ENCODE measurements around the gene THBS2.

The THBS2 gene

DNA sequence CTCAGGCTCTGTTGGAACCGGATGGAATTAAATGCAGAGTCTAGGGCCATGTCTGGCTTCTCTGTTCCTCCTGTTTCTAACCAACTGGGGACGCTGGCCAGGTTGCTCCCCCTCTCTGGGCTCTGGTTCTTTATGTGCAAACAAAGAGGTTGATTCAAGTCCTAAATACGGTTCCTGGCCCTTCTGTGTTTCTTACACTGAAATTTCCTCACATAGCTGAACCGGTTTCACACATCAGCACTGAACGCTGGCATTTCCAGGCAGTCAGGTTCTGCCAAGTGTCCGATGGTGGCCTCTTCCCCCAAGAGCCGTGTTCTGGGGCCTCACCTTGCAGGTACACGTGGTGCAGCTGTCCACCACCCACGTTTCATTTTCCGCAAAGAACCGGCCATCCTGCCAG, 13.5 kb downstream of the THBS2 start:
- H2AFZ ChIP-seq (ENCODE audit: low read depth): no peak overlapping the region
- H3K4me2 ChIP-seq: no peak overlapping the region
- no peaks in the 10 kb centered on the region for H3K79me2 ChIP-seq (ENCODE audit: insufficient read depth, low read depth)
- no peak overlapping the region for H3K27ac ChIP-seq
- H4K20me1 ChIP-seq (ENCODE audit: insufficient read depth): no peaks in the 10 kb centered on the region
- no peak overlapping the region for H3K9ac ChIP-seq
- no peak for TF ChIP-seq CTCF (conservative IDR thresholded peaks at IDR 0.05; ENCODE audit: low read depth, low read length)
- H3K27me3 ChIP-seq (ENCODE audit: insufficient read depth, low read depth): no peaks in the 10 kb centered on the region
- H3K4me3 ChIP-seq (IDR thresholded peaks at IDR 0.05; ENCODE audit: insufficient read depth, low read depth, low read length): no peak overlapping the region
- no peaks in the 10 kb centered on the region for H3K4me1 ChIP-seq (ENCODE audit: low read depth, poor library complexity, severe bottlenecking)
- H3K36me3 ChIP-seq (ENCODE audit: insufficient read depth): no peaks in the 10 kb centered on the region

- Histone ChIP-seq H3K4me3 (IDR thresholded peaks at IDR 0.05; ENCODE audit: insufficient read depth, low read depth, low read length) (no peak overlapping the region), H3K27me3 (ENCODE audit: insufficient read depth, low read depth) (no peaks in the 10 kb centered on the region), H3K4me1 (ENCODE audit: low read depth, poor library complexity, severe bottlenecking) (no peaks in the 10 kb centered on the region), H4K20me1 (ENCODE audit: insufficient read depth) (no peaks in the 10 kb centered on the region), H2AFZ (ENCODE audit: low read depth) (no peak overlapping the region), H3K9ac (no peak overlapping the region), H3K36me3 (ENCODE audit: insufficient read depth) (no peaks in the 10 kb centered on the region), H3K79me2 (ENCODE audit: insufficient read depth, low read depth) (no peaks in the 10 kb centered on the region), H3K4me2 (no peak overlapping the region), H3K27ac (no peak overlapping the region)
- TF ChIP-seq CTCF (conservative IDR thresholded peaks at IDR 0.05; ENCODE audit: low read depth, low read length): no peak
Measured at GRCh38 chr6:169239181-169239580, 14.5 kb downstream of the THBS2 start.

- H2AFZ ChIP-seq (ENCODE audit: low read depth): no peak overlapping the region
- TF ChIP-seq CTCF (conservative IDR thresholded peaks at IDR 0.05; ENCODE audit: low read depth, low read length): no peak
- no peaks in the 10 kb centered on the region for H3K27me3 ChIP-seq (ENCODE audit: insufficient read depth, low read depth)
- H3K9ac ChIP-seq: no peak overlapping the region
- H3K4me3 ChIP-seq (IDR thresholded peaks at IDR 0.05; ENCODE audit: insufficient read depth, low read depth, low read length): no peak overlapping the region
- H3K79me2 ChIP-seq (ENCODE audit: insufficient read depth, low read depth): no peaks in the 10 kb centered on the region
- no peak overlapping the region for H3K4me2 ChIP-seq
- H3K4me1 ChIP-seq (ENCODE audit: low read depth, poor library complexity, severe bottlenecking): no peaks in the 10 kb centered on the region
- no peaks in the 10 kb centered on the region for H3K36me3 ChIP-seq (ENCODE audit: insufficient read depth)
- H3K27ac ChIP-seq: no peak overlapping the region
- no peaks in the 10 kb centered on the region for H4K20me1 ChIP-seq (ENCODE audit: insufficient read depth)
Measured at GRCh38 chr6:169238766-169239165, 14.9 kb downstream of the THBS2 start.

DNA sequence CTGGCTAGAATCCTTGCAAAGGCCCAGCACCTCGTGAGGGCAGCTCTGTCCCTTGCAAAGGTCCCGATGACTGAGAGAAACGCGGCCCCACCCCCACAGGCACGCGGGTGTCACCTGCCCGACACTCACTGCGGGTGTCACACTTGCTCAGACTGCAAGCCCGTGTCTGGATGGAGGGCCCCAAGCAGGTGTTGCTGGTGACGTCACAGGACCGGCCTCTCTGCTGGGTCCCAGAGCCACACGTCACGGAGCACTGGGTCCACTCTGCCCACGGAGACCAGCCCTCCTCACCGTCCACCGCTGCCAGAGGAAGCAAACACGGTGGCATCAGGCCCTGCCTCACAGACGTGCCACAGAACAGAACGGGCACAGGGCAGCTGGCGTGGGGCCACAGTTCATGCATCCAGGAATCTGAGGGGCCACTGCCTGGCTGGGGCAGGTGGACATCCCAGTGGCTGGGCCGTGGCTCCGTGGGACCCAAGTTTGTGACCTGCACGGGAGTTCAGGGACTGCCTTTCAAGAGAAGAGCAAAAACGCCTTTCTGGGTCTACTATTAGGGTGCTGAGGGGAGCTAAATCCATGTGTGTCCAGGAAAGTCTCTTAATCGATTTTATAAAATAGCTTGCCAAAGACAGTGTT, 16.0 kb downstream of the THBS2 start:
- no peak for TF ChIP-seq CTCF (conservative IDR thresholded peaks at IDR 0.05; ENCODE audit: low read depth, low read length)
- Histone ChIP-seq H3K79me2 (ENCODE audit: insufficient read depth, low read depth) (no peaks in the 10 kb centered on the region), H3K4me3 (IDR thresholded peaks at IDR 0.05; ENCODE audit: insufficient read depth, low read depth, low read length) (no peak overlapping the region), H3K4me1 (ENCODE audit: low read depth, poor library complexity, severe bottlenecking) (no peaks in the 10 kb centered on the region), H3K4me2 (no peak overlapping the region), H3K9ac (no peak overlapping the region), H3K27ac (no peak overlapping the region), H2AFZ (ENCODE audit: low read depth) (no peak overlapping the region), H3K27me3 (ENCODE audit: insufficient read depth, low read depth) (no peaks in the 10 kb centered on the region), H4K20me1 (ENCODE audit: insufficient read depth) (no peaks in the 10 kb centered on the region), H3K36me3 (ENCODE audit: insufficient read depth) (no peaks in the 10 kb centered on the region)
